GM12878 (cell line): ENCODE measurements around the gene C19orf73. TPM values are rescaled to one million over a fixed set of nuclear protein-coding genes. Genes with fewer than 3 reads are reported as not detected.

Source experiments
- ATAC-seq: fragments of 200-7000 bp; cut with Tn5 transposase; 3 replicates; pipeline ENCODE4 v1.9.1; 2020; ENCODE audit warnings: mild to moderate bottlenecking, moderate library complexity
- BruUV-seq: library from RNA; stranded (reverse); fragments of 400-500 nt; replicated peaks from 2 replicates; lab custom pipeline; 2021; lab: Mats Ljungman, UMichigan
- CTCF ChIA-PET: fragments of 300-600 bp; sonication (Branson Sonifier 250); formaldehyde crosslinking; extraction: SDS; loops from one replicate; lab custom pipeline; 2021; ENCODE audit warnings: inconsistent platforms; lab: Yijun Ruan, JAX
- POLR2A ChIA-PET: fragments of 350-600 bp; formaldehyde crosslinking; extraction: SDS; loops from one replicate; lab custom pipeline; 2021; ENCODE audit warnings: inconsistent platforms; lab: Charles Lee
- RAD21 ChIA-PET: fragments of 300-600 bp; sonication (Branson Sonifier 250); formaldehyde crosslinking; loops from one replicate; lab custom pipeline; 2023; ENCODE audit warnings: antibody characterized with exemption; ENCODE audit not compliant: unreplicated experiment; lab: Charles Lee
- SMC1A ChIA-PET: fragments of 300-600 bp; sonication (Branson Sonifier 250); formaldehyde crosslinking; loops from one replicate; lab custom pipeline; 2023; ENCODE audit not compliant: unreplicated experiment, uncharacterized antibody; lab: Charles Lee
- DNase-seq: peaks from one replicate; pipeline ENCODE4 v3.0.0-alpha.2; 2011; ENCODE audit warnings: low read depth, low spot score
- FAIRE-seq: peaks from 3 replicates; lab custom pipeline; 2011; peaks lifted over from hg19 to GRCh38; lab: Jason Lieb, UNC
- H2AFZ ChIP-seq: 2 replicates; pipeline ENCODE4 v1.6.0; 2011; ENCODE audit warnings: low read depth, low read length, control low read depth; ENCODE audit not compliant: control insufficient read depth
- H3K27ac ChIP-seq: 2 replicates; pipeline ENCODE4 v1.5.1; 2011; ENCODE audit warnings: control low read depth; ENCODE audit not compliant: control insufficient read depth, insufficient read depth
- H3K27me3 ChIP-seq, 2 experiments: replicated peaks in 1 of 2; 2 replicates each; pipeline versions ENCODE4 v1.6.0 to v1.6.1; 2011; ENCODE audit warnings: low read length in 1 of 2; ENCODE audit not compliant: control insufficient read depth in 2 of 2, insufficient read depth in 2 of 2
- H3K36me3 ChIP-seq, 2 experiments: 2 replicates each; pipeline ENCODE4 v1.5.1; 2011; ENCODE audit warnings: low read length in 1 of 2; ENCODE audit not compliant: control insufficient read depth in 2 of 2, insufficient read depth in 2 of 2
- H3K4me1 ChIP-seq: 2 replicates; pipeline ENCODE4 v1.6.1; 2011; ENCODE audit warnings: mild to moderate bottlenecking, low read length, moderate library complexity, mixed read lengths; ENCODE audit not compliant: control insufficient read depth, insufficient read depth
- H3K4me2 ChIP-seq: 2 replicates; pipeline ENCODE4 v1.6.0; 2011; ENCODE audit warnings: control low read depth; ENCODE audit not compliant: control insufficient read depth, insufficient read depth
- H3K4me3 ChIP-seq: fragments of 200-600 bp; sonication (generic); 2 replicates; pipeline ENCODE4 v1.5.1; 2016
- H3K79me2 ChIP-seq: 2 replicates; pipeline ENCODE4 v1.6.0; 2011; ENCODE audit warnings: low read length; ENCODE audit not compliant: control insufficient read depth, insufficient read depth
- H3K9ac ChIP-seq: 2 replicates; pipeline ENCODE4 v1.8.0; 2011; ENCODE audit warnings: low read length, control low read depth, mixed read lengths; ENCODE audit not compliant: control insufficient read depth, insufficient read depth
- H3K9me3 ChIP-seq: replicated peaks from 3 replicates; pipeline ENCODE4 v1.5.1; 2011; ENCODE audit warnings: mild to moderate bottlenecking, low read length; ENCODE audit not compliant: control insufficient read depth, insufficient read depth
- H4K20me1 ChIP-seq: 2 replicates; pipeline ENCODE4 v1.6.0; 2011; ENCODE audit not compliant: control insufficient read depth, insufficient read depth
- BACH1 ChIP-seq: fragments of 450-650 bp; IDR thresholded peaks from 2 replicates; pipeline ENCODE4 v1.6.1; 2017; ENCODE audit warnings: mild to moderate bottlenecking, borderline replicate concordance
- USF1 ChIP-seq: IDR thresholded peaks from 2 replicates; pipeline ENCODE4 v1.6.1; 2011; ENCODE audit warnings: borderline replicate concordance, low read depth, mild to moderate bottlenecking, moderate library complexity, mixed read lengths, low read length; ENCODE audit not compliant: insufficient read depth; ENCODE audit errors: extremely low read length
- WGBS: methylation state at CpG from one replicate; pipeline ENCODE4 v1.1.6; 2016; ENCODE audit warnings: low lambda C conversion rate; ENCODE audit not compliant: insufficient replicate concordance, insufficient coverage; ENCODE audit errors: missing lambda C conversion rate; 5-methylcytosine and 5-hydroxymethylcytosine counted together
- in situ Hi-C: fragments of 300-500 bp; cut with MboI; formaldehyde crosslinking; loops from 9 replicates; pipeline ENCODE4 v1.14.3; 2018; ENCODE audit warnings: mixed read lengths
- intact Hi-C: fragments of 100-400 bp; cut with micrococcal nuclease; formaldehyde crosslinking; loops from one replicate; pipeline ENCODE4 v1.14.2; 2022; ENCODE audit not compliant: unreplicated experiment
- polyA plus RNA-seq, 11 experiments: library from polyadenylated mRNA; depleted of rRNA in 4 of 11; unstranded in 6 of 11; stranded (reverse) in 5 of 11; fragments of >200 nt; fragmentation: Nextera tagmentation in 4 of 11; fragmentation: Illumina TruSeq in 1 of 11; extraction: Ambion mirVana in 4 of 11; extraction: Trizol in 1 of 11; gene quantifications; 1 replicate in 1 of 11; 2 replicates in 10 of 11; pipeline versions ENCODE4 v1.2.1 to v1.2.3, GENCODE V29; 2011 to 2016; ENCODE audit warnings: inconsistent platforms in 2 of 11, missing spikeins in 2 of 11, low read depth in 1 of 11
- total RNA-seq, 4 experiments: library from RNA; depleted of rRNA in 3 of 4; stranded (reverse); fragments of >200 nt in 3 of 4; fragmentation: Illumina TruSeq in 1 of 4; extraction: Trizol in 1 of 4; gene quantifications; 2 replicates each; pipeline versions ENCODE4 v1.2.1 to v1.2.3, GENCODE V29; 2013 to 2021

C19orf73 gene
- total and polyA plus RNA-seq, 10 of the 15 experiments (the other 5 are each of a cell fraction or from before 2014, with no cell fraction given), result 0.20 to 2.0 (median 0.80) TPM

GRCh38 chr19:49151267-49152118 is 32.5 kb upstream of the C19orf73 start:
- Histone ChIP-seq H4K20me1 (no peaks in the 10 kb centered on the region), H3K4me2 (0 out of 2 replicates have a peak overlapping the region, but pooled peaks have one; percentile 12), H3K36me3 (no peaks in the 10 kb centered on the region), H3K9ac (no peak overlapping the region), H3K9me3 (peaks cover 4% of the 10 kb centered on the region; the same call in 2 of the 3 replicates), H3K27ac (no peak overlapping the region), H2AFZ (no peak overlapping the region), H3K4me3 (no peak overlapping the region), H3K27me3 (peaks cover 6 to 22% of the 10 kb centered on the region in 2 experiments), H3K79me2 (no peaks in the 10 kb centered on the region), H3K4me1 (peaks cover 10% of the 10 kb centered on the region)
- no TSS peak for BruUV-seq
- 8% methylated on average over 45 of the region's 45 CpGs for WGBS
- TF ChIP-seq USF1, result peak; percentile 29
- TF ChIP-seq BACH1, result no peak
- intact Hi-C loops (no loop called here), in situ Hi-C loops (no loop called here)
- ChIA-PET RAD21 (interaction anchor here (1.1 to 1.6 kb wide), 2 partner anchors 24 to 158 kb away, joined by 3 to 5 read pairs; partner anchors contain the start of gene RUVBL2), SMC1A (interaction anchor here (1.2 kb wide), 1 partner anchor 47 kb away, joined by 4 read pairs; no protein-coding TSS in a partner anchor), POLR2A (interaction anchor here (0.5 kb wide), 1 partner anchor 34 kb away, joined by 6 read pairs; no protein-coding TSS in a partner anchor), CTCF (interaction anchor here (0.8 to 1.9 kb wide), 3 partner anchors 47 to 57 kb away, joined by 3 to 7 read pairs (median 5); no protein-coding TSS in a partner anchor)
- FAIRE-seq (no peak), ATAC-seq (peak; percentile 32), DNase-seq (no peak)
